GM18507 (cell line): Measurements from ENCODE around the gene CACNA1A.
"Not testable (repeated sequence)": the region's sequence is repeated elsewhere in the genome, so short reads cannot be mapped to it uniquely, and the experiment has no call there.

Source experiments
- DNase-seq: peaks from one replicate; pipeline ENCODE4 v3.0.0; 2011; ENCODE audit warnings: low read depth; ENCODE audit not compliant: insufficient read length; ENCODE audit errors: extremely low spot score
- FAIRE-seq: peaks from 2 replicates; lab custom pipeline; 2011; peaks lifted over from hg19 to GRCh38; lab: Jason Lieb, UNC

CACNA1A gene

GRCh38 chr19:13506471-13506820, at the start of gene CACNA1A:
TSS of gene CACNA1A (minus strand) at chr19:13506479. CDS start at chr19:13506224, 255 bp downstream.
- DNase-seq (no peak), FAIRE-seq (no peak)

GRCh38 chr19:13554506-13555240, 48.4 kb upstream of the CACNA1A start:
- FAIRE-seq (no peak), DNase-seq (no peak)

DNA sequence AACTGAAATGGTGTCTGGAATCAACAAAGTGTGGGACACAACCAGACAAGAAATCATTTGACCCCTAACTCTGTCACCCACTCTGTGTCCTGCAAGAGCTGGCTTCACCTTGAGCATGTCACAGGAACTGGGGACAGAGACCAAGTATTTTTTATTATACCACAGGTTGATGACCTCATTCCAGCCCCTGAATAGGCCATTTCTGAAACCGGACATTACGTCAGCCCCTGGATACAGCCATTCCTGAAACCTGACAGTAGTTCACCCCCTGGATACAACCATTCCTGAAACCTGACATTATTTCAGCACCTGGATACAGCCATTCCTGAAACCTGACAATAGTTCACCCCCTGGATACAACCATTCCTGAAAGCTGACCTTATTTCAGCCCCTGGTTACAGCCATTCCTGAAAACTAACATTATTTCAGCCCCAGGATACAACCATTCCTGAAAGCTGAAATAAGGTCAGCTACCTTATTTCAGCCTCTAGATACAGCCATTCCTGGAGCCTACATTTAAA, 47.7 kb upstream of the CACNA1A start:
- FAIRE-seq, result no peak

DNA sequence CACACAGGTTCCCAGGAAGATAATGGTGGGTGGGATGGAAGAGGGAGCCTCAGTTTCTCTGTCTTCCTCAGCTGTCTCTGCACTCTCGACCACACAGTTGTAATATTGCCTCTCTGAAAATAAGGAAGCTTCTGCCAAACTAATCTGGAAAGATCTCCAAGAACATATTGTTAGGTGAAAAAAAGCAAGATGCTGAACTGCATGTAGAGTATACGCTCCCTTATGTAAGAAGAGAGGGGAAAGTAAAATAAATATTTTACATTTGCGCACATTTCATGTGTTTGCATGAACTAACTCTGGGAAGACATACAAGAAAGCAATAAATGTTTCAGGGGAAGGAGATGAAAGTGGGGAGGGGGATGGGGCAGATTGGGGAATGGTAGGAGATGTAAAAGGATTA, 41.9 kb upstream of the CACNA1A start:
- FAIRE-seq, result no peak
- no peak for DNase-seq

More for the DNA sequence above, 47.7 kb upstream of the CACNA1A start:
- DNase-seq, result no peak

DNA sequence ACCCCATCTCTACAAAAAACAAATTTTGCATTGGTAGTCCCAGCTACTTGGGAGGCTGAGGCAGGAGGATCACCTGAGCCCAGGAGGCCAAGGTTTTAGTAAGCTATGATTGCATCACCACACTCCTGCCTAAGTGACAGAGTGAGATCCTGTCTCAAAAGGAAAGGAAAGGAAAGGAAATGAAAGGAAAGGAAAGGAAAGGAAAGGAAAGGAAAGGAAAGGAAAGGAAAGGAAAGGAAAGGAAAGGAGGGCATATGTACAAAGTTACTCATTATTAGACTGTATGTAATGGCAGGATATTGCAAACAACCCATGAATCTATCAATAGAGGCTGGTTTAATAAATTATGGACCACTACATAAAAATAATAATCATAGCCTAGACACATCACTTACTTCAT, 40.8 kb upstream of the CACNA1A start:
- DNase-seq, result no peak
- no peak for FAIRE-seq

DNA sequence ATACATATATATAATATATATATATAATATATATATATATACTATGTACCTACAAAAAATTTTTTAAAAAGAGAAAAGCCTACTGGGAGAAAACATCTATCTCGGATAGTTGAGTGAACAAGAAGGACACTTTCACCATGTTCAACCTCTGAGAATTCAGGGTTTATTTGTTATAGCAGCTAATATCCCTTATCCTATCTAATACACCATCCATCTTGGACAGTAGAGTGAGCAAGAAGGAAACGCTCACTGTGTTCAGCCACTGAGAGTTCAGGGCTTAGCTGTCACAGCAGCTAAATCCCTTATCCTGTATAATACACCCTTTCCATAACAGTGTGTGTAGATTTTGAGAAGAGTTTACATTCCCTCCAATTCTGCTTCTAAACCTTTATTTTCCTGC, 38.1 kb upstream of the CACNA1A start:
- DNase-seq (no peak), FAIRE-seq (no peak)

- DNase-seq, result no peak
- FAIRE-seq, result no peak
These were observed 35.3 kb upstream of the CACNA1A start for GRCh38 chr19:13541554-13541953.

- no peak for FAIRE-seq
These were observed 33.1 kb upstream of the CACNA1A start for GRCh38 chr19:13539332-13539731.

GRCh38 chr19:13538601-13539253, 32.4 kb upstream of the CACNA1A start:
- FAIRE-seq, result no peak
- no peak for DNase-seq

More at GRCh38 chr19:13539332-13539731, 33.1 kb upstream of the CACNA1A start:
- no peak for DNase-seq

DNA sequence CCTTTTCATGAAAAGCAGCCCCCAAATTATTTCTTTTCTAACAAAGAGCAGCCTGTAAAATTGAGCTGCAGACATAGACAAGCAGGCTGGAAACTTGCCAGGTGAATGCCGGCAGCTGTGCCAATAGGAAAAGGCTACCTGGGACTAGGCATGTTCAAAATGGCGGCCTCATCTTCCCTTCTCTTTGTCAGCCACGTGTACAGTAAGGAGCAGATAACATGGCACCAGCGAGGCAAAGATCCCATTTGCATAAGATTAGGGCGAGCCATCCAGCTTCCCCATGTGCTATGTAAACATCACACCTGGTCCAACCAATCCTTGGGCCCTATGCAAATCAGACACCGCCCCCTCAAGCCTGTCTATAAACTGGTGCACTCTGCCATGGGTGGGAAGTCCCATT, 31.2 kb upstream of the CACNA1A start:
- DNase-seq (no peak), FAIRE-seq (no peak)

GRCh38 chr19:13530720-13531119, 24.4 kb upstream of the CACNA1A start:
- DNase-seq, result no peak
- no peak for FAIRE-seq

- not testable (repeated sequence) for FAIRE-seq, DNase-seq
These were observed 23.4 kb upstream of the CACNA1A start for GRCh38 chr19:13529721-13530120.

DNA sequence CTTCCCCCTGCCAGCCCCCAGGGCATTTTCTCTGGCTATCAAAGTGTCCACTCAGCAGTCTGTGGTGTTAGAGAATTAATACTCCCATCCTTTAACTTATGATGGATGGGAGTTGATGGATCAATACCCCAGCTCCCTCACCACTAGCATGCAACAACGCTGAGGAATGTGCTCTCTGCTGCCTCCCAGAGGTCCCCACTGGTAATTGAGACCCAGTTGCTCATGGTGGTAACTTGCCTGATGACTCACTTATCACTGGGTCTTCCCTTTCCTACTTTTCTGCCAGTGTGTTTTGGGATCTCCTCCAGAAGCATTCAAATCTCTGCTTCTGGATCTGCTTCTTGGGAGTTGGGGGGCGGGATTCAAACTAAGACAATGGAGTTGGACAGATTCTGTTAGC, 20.3 kb upstream of the CACNA1A start:
- no peak for FAIRE-seq
- DNase-seq, result no peak

DNA sequence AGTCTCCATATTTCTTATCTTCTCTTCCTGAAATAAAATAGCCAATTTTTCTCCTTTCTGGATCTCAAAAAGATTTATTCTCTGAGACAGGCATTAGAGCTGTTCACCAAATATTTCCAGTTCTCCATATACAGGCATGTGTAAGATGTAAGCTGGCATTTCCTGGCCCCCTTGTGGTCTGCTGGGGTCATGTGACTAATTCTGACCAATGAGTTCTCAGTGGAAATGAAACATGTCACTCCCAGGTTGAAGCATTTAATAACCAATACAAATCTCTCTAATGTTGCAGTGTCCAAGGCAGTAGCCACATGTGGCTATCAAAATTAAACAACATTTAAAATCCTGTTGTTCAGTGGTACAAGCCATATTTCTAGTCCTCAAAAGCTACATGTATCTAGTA, 14.8 kb upstream of the CACNA1A start:
- no peak for DNase-seq
- no peak for FAIRE-seq

DNA sequence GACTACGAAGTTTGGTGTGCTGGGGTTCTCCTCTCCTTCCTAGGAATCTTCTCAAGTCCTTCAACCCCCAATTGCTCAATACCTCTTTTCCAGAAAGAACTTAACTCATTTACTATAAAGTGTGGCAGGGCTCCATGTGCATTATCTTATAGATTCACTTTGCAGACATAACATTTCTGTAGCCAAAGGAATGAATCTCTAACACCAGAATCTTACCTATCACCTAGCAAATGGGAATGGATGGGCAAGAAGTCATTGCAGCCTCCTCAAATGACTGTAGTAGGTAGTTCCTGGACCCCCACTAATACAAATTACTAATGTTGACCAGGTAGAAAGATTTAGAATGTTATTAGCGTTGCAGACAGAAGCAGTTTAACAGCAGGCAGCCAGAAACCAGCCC, 5.7 kb upstream of the CACNA1A start:
- FAIRE-seq, result no peak
- no peak for DNase-seq

DNA sequence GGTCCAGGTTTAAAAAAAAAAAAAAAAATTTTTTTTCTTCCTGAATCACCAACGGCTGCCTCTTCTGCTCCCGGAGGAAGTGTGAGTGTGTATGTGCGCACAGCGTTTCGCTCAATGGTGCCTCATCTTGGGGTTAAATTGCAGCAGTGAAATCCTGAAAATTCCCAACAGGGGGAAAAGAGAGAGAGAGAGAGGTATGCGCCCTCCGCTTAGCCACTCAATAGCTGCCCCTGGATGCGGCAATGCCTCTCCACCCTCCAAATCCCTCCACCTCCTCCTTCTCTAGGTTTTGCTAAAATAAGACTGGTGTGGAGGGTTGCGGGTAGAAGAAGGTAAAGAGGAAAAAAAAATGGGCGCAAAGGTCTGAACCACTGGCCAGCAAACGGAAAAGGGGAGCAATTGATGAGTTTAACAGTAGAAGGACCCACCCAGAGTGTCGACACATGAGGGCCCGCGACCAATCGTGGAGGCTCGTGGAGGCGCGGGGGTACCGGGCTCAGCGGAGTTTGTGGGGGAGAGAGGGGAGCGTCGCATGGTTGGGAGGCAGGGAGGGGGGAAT, 853 bp upstream of the CACNA1A start:
- FAIRE-seq, result no peak
- no peak for DNase-seq

GRCh38 chr19:13505761-13506470, 363 bp downstream of the CACNA1A start:
- no peak for DNase-seq
- no peak for FAIRE-seq

DNA sequence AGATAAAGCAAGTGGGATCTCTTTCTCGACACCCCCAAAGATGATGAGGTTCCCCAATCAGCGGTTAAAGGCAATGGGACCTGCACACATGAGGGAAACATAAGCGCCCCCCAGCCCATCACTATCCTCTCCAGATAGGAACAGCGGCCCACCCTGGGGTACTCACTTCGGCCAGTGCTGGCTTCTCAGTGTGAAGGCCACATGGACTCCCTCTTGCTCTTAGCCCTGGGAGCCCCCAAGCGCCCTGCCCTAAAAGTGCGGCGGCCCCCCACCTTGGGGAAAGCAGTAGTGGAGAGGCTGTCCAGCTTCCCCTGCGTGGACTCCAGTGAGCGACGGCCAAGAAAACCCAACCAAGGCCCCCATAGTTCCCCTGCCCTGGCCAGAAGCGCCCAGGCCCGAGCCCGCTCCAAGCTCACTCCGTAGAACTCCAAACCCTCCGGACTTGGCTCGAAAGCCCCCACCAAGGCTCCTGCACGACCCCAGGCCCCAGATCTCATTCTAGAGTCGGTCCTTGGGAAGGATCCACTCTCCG, 1.0 kb downstream of the CACNA1A start:
- DNase-seq (no peak), FAIRE-seq (no peak)

DNA sequence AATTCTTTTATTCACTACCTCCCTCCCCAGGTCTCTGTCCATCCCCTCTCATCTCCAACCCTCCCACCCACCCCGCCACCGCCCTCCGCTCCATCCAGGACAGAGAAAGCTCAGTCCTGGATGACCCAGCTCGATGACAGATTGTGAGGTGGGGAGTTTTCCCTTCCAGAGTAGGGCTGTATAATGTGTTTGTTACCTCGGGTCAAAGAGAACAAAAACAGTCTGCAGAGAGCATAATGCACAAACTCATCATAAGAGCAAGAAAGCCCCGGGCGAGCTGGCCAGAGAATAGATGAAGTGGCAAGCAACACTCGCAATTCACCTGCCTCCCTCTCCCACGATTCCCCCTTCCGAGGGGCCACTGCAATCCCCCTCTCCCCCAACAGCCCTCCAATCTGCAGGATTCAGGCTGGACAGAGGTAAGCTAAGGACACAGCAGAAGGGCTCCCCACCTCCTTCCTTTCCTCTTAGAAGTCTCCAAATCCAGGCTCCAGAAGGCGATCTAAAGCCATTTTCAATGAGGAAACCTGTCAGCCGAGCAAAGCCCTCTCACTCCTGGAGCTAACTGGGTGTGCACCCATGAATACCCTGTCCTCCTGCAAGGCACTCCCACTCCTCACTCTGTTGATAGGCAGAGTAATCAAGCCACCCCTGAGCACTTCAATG, 2.6 kb downstream of the CACNA1A start:
- DNase-seq, result no peak

More for the DNA sequence above, 2.6 kb downstream of the CACNA1A start:
- no peak for FAIRE-seq
